Small intestine (tissue), 7 donors: Measurements from ENCODE around the gene KIDINS220. TPM values are rescaled to one million over a fixed set of nuclear protein-coding genes. Genes with fewer than 3 reads are reported as not detected.

Source experiments
- DNase-seq, 2 donors: peaks; one replicate each; pipeline versions ENCODE4 v3.0.0 to v3.0.0-alpha.2; 2013
- FAIRE-seq: peaks from 2 replicates; lab custom pipeline; 2012; peaks lifted over from hg19 to GRCh38; lab: Jason Lieb, UNC
- H3K27ac ChIP-seq, 3 donors: one replicate each; pipeline ENCODE4 v1.5.1; 2013; ENCODE audit warnings: low read length in 2 of 3, mild to moderate bottlenecking in 2 of 3, control low read depth in 1 of 3, inconsistent platforms in 1 of 3, low read depth in 1 of 3, moderate library complexity in 1 of 3
- H3K27me3 ChIP-seq, 3 donors: one replicate each; pipeline ENCODE4 v1.6.1; 2013; ENCODE audit warnings: low read length in 3 of 3, inconsistent platforms in 1 of 3; ENCODE audit not compliant: control insufficient read depth in 3 of 3, insufficient read depth in 3 of 3
- H3K36me3 ChIP-seq, 3 donors: one replicate each; pipeline ENCODE4 v1.6.1; 2013; ENCODE audit warnings: low read length in 3 of 3, inconsistent platforms in 1 of 3, low read depth in 1 of 3, mild to moderate bottlenecking in 1 of 3, moderate library complexity in 1 of 3; ENCODE audit not compliant: control insufficient read depth in 3 of 3, insufficient read depth in 2 of 3
- H3K4me1 ChIP-seq, 3 donors: one replicate each; pipeline ENCODE4 v1.6.1; 2013; ENCODE audit warnings: low read length in 2 of 3, inconsistent platforms in 1 of 3, low read depth in 1 of 3, mild to moderate bottlenecking in 1 of 3, moderate library complexity in 1 of 3; ENCODE audit not compliant: control insufficient read depth in 3 of 3, insufficient read depth in 2 of 3
- H3K4me3 ChIP-seq, 3 donors: one replicate each; pipeline ENCODE4 v1.5.1; 2013; ENCODE audit warnings: low read length in 3 of 3, control low read depth in 1 of 3, inconsistent platforms in 1 of 3, low read depth in 1 of 3, mild to moderate bottlenecking in 1 of 3, moderate library complexity in 1 of 3
- H3K9me3 ChIP-seq, 2 donors: one replicate each; pipeline ENCODE4 v1.6.1; 2013; ENCODE audit warnings: low read depth in 1 of 2, low read length in 1 of 2; ENCODE audit not compliant: control insufficient read depth in 2 of 2, insufficient read depth in 1 of 2
- WGBS, 3 donors: extraction: QIAGEN DNeasy Blood & Tissue Kit; methylation state at CpG; one replicate each; pipeline ENCODE4 v1.1.7; 2013; 5-methylcytosine and 5-hydroxymethylcytosine counted together
- polyA plus RNA-seq, 4 donors: library from polyadenylated mRNA; stranded (reverse) in 3 of 4; unstranded in 1 of 4; fragments of 200-250 nt in 3 of 4; fragments of 120-200 nt in 1 of 4; gene quantifications; one replicate each; pipeline versions ENCODE4 v1.2.1 to v1.2.3, GENCODE V29; 2013
- donor health status: healthy with polysubstance abuse.
- donor health status: control.
- donor health status: control.
- donor health status: Bipolar disorder and iron deficiency.
- donor health status: healthy.

KIDINS220 gene
- polyA plus RNA-seq, 4 donors = 4.6 to 41.1 (median 11.1) TPM

GRCh38 chr2:8860239-8860638, 22.8 kb upstream of the KIDINS220 start:
- no peak overlapping the region for H3K27ac ChIP-seq
- H3K4me1 ChIP-seq = no peaks in the 10 kb centered on the region
- H3K4me3 ChIP-seq = no peak overlapping the region
- WGBS, 3 donors = 42 to 65% (median 45%) methylated on average over 2 of the region's 2 CpGs
- no peaks in the 10 kb centered on the region for H3K9me3 ChIP-seq
- FAIRE-seq (no peak), DNase-seq (no peak)
- H3K27me3 ChIP-seq = no peaks in the 10 kb centered on the region
- H3K36me3 ChIP-seq = peaks cover 0 to 2% (median 0%) of the 10 kb centered on the region in 3 donors

DNA sequence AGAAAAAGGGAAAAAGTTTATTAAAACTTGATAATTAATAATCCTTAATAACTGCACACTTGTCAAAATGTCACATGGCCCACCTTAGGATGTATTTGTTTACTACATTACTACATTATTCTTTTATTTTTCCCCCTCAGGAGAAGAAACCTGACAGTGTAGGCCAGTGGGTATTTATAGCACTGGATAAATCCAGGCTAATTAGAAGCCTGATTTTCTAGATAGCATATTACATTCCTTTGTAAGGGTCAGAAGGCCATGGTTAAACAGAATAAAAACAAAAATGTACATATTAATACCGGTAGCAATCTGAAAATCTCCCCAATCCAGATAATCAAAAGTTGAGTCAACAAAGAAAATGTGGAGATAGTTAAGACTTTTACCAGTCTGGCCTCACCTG, 21.5 kb upstream of the KIDINS220 start:
- FAIRE-seq = no peak
- 29 to 57% (median 38%) methylated on average over 1 of the region's 1 CpG for WGBS, 3 donors
- Histone ChIP-seq H3K4me1 (no peaks in the 10 kb centered on the region), H3K9me3 (no peaks in the 10 kb centered on the region), H3K36me3 (no peaks in the 10 kb centered on the region), H3K4me3 (no peak overlapping the region), H3K27me3 (peaks cover 0 to 2% (median 0%) of the 10 kb centered on the region in 3 donors), H3K27ac (no peak overlapping the region)
- no peak for DNase-seq

DNA sequence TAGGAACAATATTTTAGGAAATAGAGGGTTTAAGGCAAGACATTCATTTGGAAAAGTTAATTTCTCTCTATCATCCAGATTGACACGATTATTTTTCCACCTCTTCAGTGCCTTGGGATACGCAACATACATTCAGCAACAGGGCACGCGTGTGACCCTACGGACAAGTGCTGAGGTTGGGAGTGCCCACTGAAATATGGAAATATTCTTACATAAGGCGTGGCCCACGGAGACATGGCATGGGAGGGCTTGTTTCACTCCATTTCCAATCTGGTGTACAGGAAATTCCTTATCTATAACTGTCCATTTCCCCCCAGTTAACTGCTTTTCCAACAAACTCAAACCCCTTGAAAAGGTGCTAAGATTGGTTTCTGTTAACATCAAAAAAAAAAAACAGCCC, 20.9 kb upstream of the KIDINS220 start:
- Histone ChIP-seq H3K9me3 (no peaks in the 10 kb centered on the region), H3K27ac (no peak overlapping the region), H3K4me1 (no peaks in the 10 kb centered on the region), H3K36me3 (no peaks in the 10 kb centered on the region), H3K27me3 (peaks cover 0 to 2% (median 0%) of the 10 kb centered on the region in 3 donors), H3K4me3 (no peak overlapping the region)
- no peak for FAIRE-seq
- DNase-seq = no peak
- 91 to 94% (median 93%) methylated on average over 7 of the region's 7 CpGs for WGBS, 3 donors

GRCh38 chr2:8857709-8858108, 20.3 kb upstream of the KIDINS220 start:
- Histone ChIP-seq H3K9me3 (no peaks in the 10 kb centered on the region), H3K27ac (no peak overlapping the region), H3K36me3 (no peaks in the 10 kb centered on the region), H3K4me1 (no peaks in the 10 kb centered on the region), H3K4me3 (no peak overlapping the region), H3K27me3 (peaks cover 0 to 2% (median 0%) of the 10 kb centered on the region in 3 donors)
- FAIRE-seq (no peak), DNase-seq (no peak)
- 88 to 92% (median 92%) methylated on average over 11 of the region's 11 CpGs for WGBS, 3 donors

- Histone ChIP-seq H3K4me1 (no peaks in the 10 kb centered on the region), H3K36me3 (no peaks in the 10 kb centered on the region), H3K9me3 (no peaks in the 10 kb centered on the region), H3K4me3 (no peak overlapping the region), H3K27ac (no peak overlapping the region), H3K27me3 (peaks cover 0 to 2% (median 0%) of the 10 kb centered on the region in 3 donors)
- DNase-seq (no peak), FAIRE-seq (no peak)
- 84 to 88% (median 88%) methylated on average over 2 of the region's 2 CpGs for WGBS, 3 donors
Observed at GRCh38 chr2:8856176-8856575, 18.8 kb upstream of the KIDINS220 start.

- H3K27me3 ChIP-seq = peaks cover 0 to 2% (median 0%) of the 10 kb centered on the region in 3 donors
- no peaks in the 10 kb centered on the region for H3K4me1 ChIP-seq
- H3K27ac ChIP-seq = no peak overlapping the region
- no peak for FAIRE-seq
- DNase-seq = no peak
- 93 to 95% (median 94%) methylated on average over 3 of the region's 3 CpGs for WGBS, 3 donors
- H3K4me3 ChIP-seq = no peak overlapping the region
- H3K36me3 ChIP-seq = no peaks in the 10 kb centered on the region
- H3K9me3 ChIP-seq = no peaks in the 10 kb centered on the region
Observed at GRCh38 chr2:8855010-8855409, 17.6 kb upstream of the KIDINS220 start.

- H3K4me1 ChIP-seq = no peaks in the 10 kb centered on the region
- no peaks in the 10 kb centered on the region for H3K36me3 ChIP-seq
- FAIRE-seq (no peak), DNase-seq (no peak)
- 91% methylated on average over 4 of the region's 4 CpGs for WGBS, 3 donors
- H3K9me3 ChIP-seq = no peaks in the 10 kb centered on the region
- no peak overlapping the region for H3K27ac ChIP-seq
- H3K27me3 ChIP-seq = peaks cover 0 to 2% (median 0%) of the 10 kb centered on the region in 3 donors
- H3K4me3 ChIP-seq = no peak overlapping the region
Observed at GRCh38 chr2:8853426-8853825, 16.0 kb upstream of the KIDINS220 start.

- FAIRE-seq = no peak
Observed at GRCh38 chr2:8851811-8852560, 14.6 kb upstream of the KIDINS220 start.

More at GRCh38 chr2:8851811-8852560, 14.6 kb upstream of the KIDINS220 start:
- peak in 1 of 2 donors; percentile 15 for DNase-seq
- H3K9me3 ChIP-seq = no peaks in the 10 kb centered on the region
- no peak overlapping the region for H3K4me3 ChIP-seq
- H3K27ac ChIP-seq = no peak overlapping the region
- peaks cover 0 to 2% (median 2%) of the 10 kb centered on the region in 3 donors for H3K27me3 ChIP-seq
- no peaks in the 10 kb centered on the region for H3K36me3 ChIP-seq
- WGBS, 3 donors = 60 to 71% (median 69%) methylated on average over 10 of the region's 10 CpGs
- no peaks in the 10 kb centered on the region for H3K4me1 ChIP-seq
